HepG2 (cell line): ENCODE data around the gene RPS6KA2.

Experiments
- NFATC3 ChIP-seq: sonication (generic); formaldehyde crosslinking; IDR thresholded peaks from 2 replicates; pipeline ENCODE4 v1.5.1; 2020; ENCODE audit warnings: mild to moderate bottlenecking, missing genetic modification reagents
- NFIB ChIP-seq: sonication (generic); formaldehyde crosslinking; IDR thresholded peaks from 2 replicates; pipeline ENCODE4 v1.9.0; 2021; ENCODE audit warnings: missing genetic modification reagents, mild to moderate bottlenecking, borderline replicate concordance
- POLR2AphosphoS5 ChIP-seq: IDR thresholded peaks from 2 replicates; pipeline ENCODE4 v1.6.1; 2012; ENCODE audit warnings: low read depth, low read length
- TAF1 ChIP-seq: sonication (generic); formaldehyde crosslinking; IDR thresholded peaks from 2 replicates; pipeline ENCODE4 v1.4.0; 2020; ENCODE audit warnings: missing genetic modification reagents
- ZFP62 ChIP-seq: sonication (generic); formaldehyde crosslinking; IDR thresholded peaks from 2 replicates; pipeline ENCODE4 v1.4.0; 2020; ENCODE audit warnings: missing genetic modification reagents
- ZSCAN31 ChIP-seq: sonication (generic); formaldehyde crosslinking; IDR thresholded peaks from 2 replicates; pipeline ENCODE4 v1.5.0; 2020; ENCODE audit warnings: low read depth, mild to moderate bottlenecking, missing genetic modification reagents
- TF ChIP-seq, protein P1 (sequence below): sonication (generic); formaldehyde crosslinking; IDR thresholded peaks from 2 replicates; pipeline ENCODE4 v1.4.0; 2020; ENCODE audit warnings: mild to moderate bottlenecking, missing genetic modification reagents
- TF ChIP-seq, protein P2 (sequence below): sonication (generic); formaldehyde crosslinking; IDR thresholded peaks from 2 replicates; pipeline ENCODE4 v1.5.0; 2020; ENCODE audit warnings: mild to moderate bottlenecking, missing genetic modification reagents, moderate library complexity
- TF ChIP-seq, protein P3 (sequence below), 2 experiments: sonication (generic) in 1 of 2; formaldehyde crosslinking in 1 of 2; IDR thresholded peaks; 2 replicates each; pipeline versions ENCODE4 v1.4.0 to v1.6.1; 2018 to 2020; ENCODE audit warnings: missing genetic modification reagents in 2 of 2, borderline replicate concordance in 1 of 2, low read depth in 1 of 2, mild to moderate bottlenecking in 1 of 2, missing biosample characterization in 1 of 2
- TF ChIP-seq, protein P4 (sequence below): sonication (generic); formaldehyde crosslinking; IDR thresholded peaks from 2 replicates; pipeline ENCODE4 v1.4.0; 2020; ENCODE audit warnings: mild to moderate bottlenecking, missing genetic modification reagents
- TF ChIP-seq, protein P5 (sequence below): sonication (generic); formaldehyde crosslinking; IDR thresholded peaks from 2 replicates; pipeline ENCODE4 v1.4.0; 2020; ENCODE audit warnings: missing genetic modification reagents

DNA sequence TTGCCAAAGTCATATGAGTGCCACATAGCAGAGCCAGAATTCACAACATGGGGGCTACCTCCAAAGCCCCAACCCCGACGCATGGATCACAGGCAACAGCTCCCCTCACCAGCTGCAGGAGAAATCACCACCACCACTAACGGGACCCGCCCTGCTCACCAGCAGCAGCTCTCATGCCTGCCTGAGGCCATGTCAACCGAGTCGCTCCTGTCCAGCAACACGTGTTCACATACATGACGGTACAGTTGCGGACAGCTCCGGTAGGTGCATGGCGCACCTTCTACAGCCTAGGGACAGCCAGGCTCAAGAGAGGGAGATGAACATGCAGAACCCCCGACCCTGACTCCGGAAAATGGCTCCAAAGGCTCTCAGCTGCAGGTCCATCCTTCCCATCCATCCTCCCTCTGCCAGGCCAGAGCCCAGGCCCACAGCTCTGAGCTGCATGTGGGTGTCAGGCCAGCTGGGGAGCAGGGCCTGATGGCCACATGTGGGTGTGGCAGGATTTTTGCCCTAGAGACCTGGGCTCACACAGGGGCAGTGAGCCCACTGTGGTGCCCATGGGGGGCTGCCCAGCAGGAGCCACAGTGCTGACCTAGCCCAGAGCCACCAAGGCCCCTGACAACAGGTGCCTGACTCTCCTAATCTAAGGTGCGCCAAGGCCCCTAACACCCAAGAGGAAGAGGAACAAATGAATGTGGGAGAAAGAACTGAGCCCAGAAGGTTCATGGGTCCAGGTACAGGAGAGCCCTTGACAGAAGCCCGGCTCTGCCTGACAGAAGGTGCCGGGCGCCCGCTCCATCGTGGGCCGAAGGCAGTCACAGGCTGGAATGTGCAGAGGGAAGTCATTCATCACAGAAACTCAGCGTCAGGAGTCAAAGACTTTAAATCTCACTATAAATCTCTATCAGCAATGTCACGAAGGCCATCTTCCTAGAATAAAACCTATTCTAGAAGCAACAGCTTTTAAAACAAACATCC lies 10.5 kb downstream of the RPS6KA2 start:
- TF ChIP-seq, protein P1, sequence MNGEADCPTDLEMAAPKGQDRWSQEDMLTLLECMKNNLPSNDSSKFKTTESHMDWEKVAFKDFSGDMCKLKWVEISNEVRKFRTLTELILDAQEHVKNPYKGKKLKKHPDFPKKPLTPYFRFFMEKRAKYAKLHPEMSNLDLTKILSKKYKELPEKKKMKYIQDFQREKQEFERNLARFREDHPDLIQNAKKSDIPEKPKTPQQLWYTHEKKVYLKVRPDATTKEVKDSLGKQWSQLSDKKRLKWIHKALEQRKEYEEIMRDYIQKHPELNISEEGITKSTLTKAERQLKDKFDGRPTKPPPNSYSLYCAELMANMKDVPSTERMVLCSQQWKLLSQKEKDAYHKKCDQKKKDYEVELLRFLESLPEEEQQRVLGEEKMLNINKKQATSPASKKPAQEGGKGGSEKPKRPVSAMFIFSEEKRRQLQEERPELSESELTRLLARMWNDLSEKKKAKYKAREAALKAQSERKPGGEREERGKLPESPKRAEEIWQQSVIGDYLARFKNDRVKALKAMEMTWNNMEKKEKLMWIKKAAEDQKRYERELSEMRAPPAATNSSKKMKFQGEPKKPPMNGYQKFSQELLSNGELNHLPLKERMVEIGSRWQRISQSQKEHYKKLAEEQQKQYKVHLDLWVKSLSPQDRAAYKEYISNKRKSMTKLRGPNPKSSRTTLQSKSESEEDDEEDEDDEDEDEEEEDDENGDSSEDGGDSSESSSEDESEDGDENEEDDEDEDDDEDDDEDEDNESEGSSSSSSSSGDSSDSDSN (CRISPR knock-in tag) = no peak
- TF ChIP-seq, protein P2, sequence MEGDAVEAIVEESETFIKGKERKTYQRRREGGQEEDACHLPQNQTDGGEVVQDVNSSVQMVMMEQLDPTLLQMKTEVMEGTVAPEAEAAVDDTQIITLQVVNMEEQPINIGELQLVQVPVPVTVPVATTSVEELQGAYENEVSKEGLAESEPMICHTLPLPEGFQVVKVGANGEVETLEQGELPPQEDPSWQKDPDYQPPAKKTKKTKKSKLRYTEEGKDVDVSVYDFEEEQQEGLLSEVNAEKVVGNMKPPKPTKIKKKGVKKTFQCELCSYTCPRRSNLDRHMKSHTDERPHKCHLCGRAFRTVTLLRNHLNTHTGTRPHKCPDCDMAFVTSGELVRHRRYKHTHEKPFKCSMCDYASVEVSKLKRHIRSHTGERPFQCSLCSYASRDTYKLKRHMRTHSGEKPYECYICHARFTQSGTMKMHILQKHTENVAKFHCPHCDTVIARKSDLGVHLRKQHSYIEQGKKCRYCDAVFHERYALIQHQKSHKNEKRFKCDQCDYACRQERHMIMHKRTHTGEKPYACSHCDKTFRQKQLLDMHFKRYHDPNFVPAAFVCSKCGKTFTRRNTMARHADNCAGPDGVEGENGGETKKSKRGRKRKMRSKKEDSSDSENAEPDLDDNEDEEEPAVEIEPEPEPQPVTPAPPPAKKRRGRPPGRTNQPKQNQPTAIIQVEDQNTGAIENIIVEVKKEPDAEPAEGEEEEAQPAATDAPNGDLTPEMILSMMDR (CRISPR knock-in tag) = no peak
- TF ChIP-seq ZSCAN31 (CRISPR knock-in tag) (no peak), POLR2AphosphoS5 (no peak), ZFP62 (CRISPR knock-in tag) (no peak), NFATC3 (no peak), NFIB (no peak), TAF1 (CRISPR knock-in tag) (no peak)
- TF ChIP-seq, protein P3, sequence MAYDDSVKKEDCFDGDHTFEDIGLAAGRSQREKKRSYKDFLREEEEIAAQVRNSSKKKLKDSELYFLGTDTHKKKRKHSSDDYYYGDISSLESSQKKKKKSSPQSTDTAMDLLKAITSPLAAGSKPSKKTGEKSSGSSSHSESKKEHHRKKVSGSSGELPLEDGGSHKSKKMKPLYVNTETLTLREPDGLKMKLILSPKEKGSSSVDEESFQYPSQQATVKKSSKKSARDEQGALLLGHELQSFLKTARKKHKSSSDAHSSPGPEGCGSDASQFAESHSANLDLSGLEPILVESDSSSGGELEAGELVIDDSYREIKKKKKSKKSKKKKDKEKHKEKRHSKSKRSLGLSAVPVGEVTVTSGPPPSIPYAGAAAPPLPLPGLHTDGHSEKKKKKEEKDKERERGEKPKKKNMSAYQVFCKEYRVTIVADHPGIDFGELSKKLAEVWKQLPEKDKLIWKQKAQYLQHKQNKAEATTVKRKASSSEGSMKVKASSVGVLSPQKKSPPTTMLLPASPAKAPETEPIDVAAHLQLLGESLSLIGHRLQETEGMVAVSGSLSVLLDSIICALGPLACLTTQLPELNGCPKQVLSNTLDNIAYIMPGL (CRISPR knock-in tag; IDR thresholded peaks at IDR 0.05; ENCODE audit: borderline replicate concordance in 1 of 2, low read depth in 1 of 2) = no peak
- TF ChIP-seq, protein P4, sequence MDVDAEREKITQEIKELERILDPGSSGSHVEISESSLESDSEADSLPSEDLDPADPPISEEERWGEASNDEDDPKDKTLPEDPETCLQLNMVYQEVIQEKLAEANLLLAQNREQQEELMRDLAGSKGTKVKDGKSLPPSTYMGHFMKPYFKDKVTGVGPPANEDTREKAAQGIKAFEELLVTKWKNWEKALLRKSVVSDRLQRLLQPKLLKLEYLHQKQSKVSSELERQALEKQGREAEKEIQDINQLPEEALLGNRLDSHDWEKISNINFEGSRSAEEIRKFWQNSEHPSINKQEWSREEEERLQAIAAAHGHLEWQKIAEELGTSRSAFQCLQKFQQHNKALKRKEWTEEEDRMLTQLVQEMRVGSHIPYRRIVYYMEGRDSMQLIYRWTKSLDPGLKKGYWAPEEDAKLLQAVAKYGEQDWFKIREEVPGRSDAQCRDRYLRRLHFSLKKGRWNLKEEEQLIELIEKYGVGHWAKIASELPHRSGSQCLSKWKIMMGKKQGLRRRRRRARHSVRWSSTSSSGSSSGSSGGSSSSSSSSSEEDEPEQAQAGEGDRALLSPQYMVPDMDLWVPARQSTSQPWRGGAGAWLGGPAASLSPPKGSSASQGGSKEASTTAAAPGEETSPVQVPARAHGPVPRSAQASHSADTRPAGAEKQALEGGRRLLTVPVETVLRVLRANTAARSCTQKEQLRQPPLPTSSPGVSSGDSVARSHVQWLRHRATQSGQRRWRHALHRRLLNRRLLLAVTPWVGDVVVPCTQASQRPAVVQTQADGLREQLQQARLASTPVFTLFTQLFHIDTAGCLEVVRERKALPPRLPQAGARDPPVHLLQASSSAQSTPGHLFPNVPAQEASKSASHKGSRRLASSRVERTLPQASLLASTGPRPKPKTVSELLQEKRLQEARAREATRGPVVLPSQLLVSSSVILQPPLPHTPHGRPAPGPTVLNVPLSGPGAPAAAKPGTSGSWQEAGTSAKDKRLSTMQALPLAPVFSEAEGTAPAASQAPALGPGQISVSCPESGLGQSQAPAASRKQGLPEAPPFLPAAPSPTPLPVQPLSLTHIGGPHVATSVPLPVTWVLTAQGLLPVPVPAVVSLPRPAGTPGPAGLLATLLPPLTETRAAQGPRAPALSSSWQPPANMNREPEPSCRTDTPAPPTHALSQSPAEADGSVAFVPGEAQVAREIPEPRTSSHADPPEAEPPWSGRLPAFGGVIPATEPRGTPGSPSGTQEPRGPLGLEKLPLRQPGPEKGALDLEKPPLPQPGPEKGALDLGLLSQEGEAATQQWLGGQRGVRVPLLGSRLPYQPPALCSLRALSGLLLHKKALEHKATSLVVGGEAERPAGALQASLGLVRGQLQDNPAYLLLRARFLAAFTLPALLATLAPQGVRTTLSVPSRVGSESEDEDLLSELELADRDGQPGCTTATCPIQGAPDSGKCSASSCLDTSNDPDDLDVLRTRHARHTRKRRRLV (CRISPR knock-in tag) = no peak
- TF ChIP-seq, protein P5, sequence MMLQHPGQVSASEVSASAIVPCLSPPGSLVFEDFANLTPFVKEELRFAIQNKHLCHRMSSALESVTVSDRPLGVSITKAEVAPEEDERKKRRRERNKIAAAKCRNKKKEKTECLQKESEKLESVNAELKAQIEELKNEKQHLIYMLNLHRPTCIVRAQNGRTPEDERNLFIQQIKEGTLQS (CRISPR knock-in tag) = no peak
